ENCODE results near the gene SLC35G4. TPM values are rescaled to one million over a fixed set of nuclear protein-coding genes. Genes with fewer than 3 reads are reported as not detected.

The SLC35G4 gene
- total RNA-seq, 1 donor = not detected

GRCh38 chr18:11567396-11567795, 42.0 kb upstream of the SLC35G4 start:
- no peaks in the 10 kb centered on the region for H3K9me3 ChIP-seq (ENCODE audit: low read depth, low read length)
- H3K4me1 ChIP-seq (ENCODE audit: insufficient read depth, low read length) = no peaks in the 10 kb centered on the region
- H4K20me1 ChIP-seq (ENCODE audit: insufficient read depth, low read length) = no peaks in the 10 kb centered on the region
- H3K27me3 ChIP-seq (ENCODE audit: insufficient read depth, low read length) = peaks cover 3% of the 10 kb centered on the region
- H3K27ac ChIP-seq (ENCODE audit: low read depth, low read length) = no peak overlapping the region
- H3K4me3 ChIP-seq (ENCODE audit: insufficient read depth, low read length) = no peak overlapping the region
- H2AFZ ChIP-seq (ENCODE audit: low read length) = no peak overlapping the region
- TF ChIP-seq, protein P1, sequence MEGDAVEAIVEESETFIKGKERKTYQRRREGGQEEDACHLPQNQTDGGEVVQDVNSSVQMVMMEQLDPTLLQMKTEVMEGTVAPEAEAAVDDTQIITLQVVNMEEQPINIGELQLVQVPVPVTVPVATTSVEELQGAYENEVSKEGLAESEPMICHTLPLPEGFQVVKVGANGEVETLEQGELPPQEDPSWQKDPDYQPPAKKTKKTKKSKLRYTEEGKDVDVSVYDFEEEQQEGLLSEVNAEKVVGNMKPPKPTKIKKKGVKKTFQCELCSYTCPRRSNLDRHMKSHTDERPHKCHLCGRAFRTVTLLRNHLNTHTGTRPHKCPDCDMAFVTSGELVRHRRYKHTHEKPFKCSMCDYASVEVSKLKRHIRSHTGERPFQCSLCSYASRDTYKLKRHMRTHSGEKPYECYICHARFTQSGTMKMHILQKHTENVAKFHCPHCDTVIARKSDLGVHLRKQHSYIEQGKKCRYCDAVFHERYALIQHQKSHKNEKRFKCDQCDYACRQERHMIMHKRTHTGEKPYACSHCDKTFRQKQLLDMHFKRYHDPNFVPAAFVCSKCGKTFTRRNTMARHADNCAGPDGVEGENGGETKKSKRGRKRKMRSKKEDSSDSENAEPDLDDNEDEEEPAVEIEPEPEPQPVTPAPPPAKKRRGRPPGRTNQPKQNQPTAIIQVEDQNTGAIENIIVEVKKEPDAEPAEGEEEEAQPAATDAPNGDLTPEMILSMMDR (IDR thresholded peaks at IDR 0.05; ENCODE audit: extremely low read depth, low read depth, low read length) = no peak
- no peaks in the 10 kb centered on the region for H3K79me2 ChIP-seq (ENCODE audit: insufficient read depth, low read length)
- H3K36me3 ChIP-seq (ENCODE audit: insufficient read depth, low read length) = no peaks in the 10 kb centered on the region
- no peak for DNase-seq (ENCODE audit: insufficient read length, low spot score, missing footprints)
- H3K4me2 ChIP-seq (ENCODE audit: insufficient read depth, low read length) = no peak overlapping the region

GRCh38 chr18:11570073-11570588, 39.3 kb upstream of the SLC35G4 start:
- H3K9me3 ChIP-seq (ENCODE audit: low read depth, low read length) = no peaks in the 10 kb centered on the region
- no peak overlapping the region for H3K27ac ChIP-seq (ENCODE audit: low read depth, low read length)
- no peaks in the 10 kb centered on the region for H3K36me3 ChIP-seq (ENCODE audit: insufficient read depth, low read length)
- no peak overlapping the region for H2AFZ ChIP-seq (ENCODE audit: low read length)
- TF ChIP-seq, protein P1 (IDR thresholded peaks at IDR 0.05; ENCODE audit: extremely low read depth, low read depth, low read length) = no peak
- no peaks in the 10 kb centered on the region for H3K79me2 ChIP-seq (ENCODE audit: insufficient read depth, low read length)
- no peaks in the 10 kb centered on the region for H4K20me1 ChIP-seq (ENCODE audit: insufficient read depth, low read length)
- no peak for DNase-seq (ENCODE audit: insufficient read length, low spot score, missing footprints)
- H3K4me1 ChIP-seq (ENCODE audit: insufficient read depth, low read length) = no peaks in the 10 kb centered on the region
- H3K27me3 ChIP-seq (ENCODE audit: insufficient read depth, low read length) = peaks cover 10% of the 10 kb centered on the region
- no peak overlapping the region for H3K4me2 ChIP-seq (ENCODE audit: insufficient read depth, low read length)
- H3K4me3 ChIP-seq (ENCODE audit: insufficient read depth, low read length) = no peak overlapping the region

DNA sequence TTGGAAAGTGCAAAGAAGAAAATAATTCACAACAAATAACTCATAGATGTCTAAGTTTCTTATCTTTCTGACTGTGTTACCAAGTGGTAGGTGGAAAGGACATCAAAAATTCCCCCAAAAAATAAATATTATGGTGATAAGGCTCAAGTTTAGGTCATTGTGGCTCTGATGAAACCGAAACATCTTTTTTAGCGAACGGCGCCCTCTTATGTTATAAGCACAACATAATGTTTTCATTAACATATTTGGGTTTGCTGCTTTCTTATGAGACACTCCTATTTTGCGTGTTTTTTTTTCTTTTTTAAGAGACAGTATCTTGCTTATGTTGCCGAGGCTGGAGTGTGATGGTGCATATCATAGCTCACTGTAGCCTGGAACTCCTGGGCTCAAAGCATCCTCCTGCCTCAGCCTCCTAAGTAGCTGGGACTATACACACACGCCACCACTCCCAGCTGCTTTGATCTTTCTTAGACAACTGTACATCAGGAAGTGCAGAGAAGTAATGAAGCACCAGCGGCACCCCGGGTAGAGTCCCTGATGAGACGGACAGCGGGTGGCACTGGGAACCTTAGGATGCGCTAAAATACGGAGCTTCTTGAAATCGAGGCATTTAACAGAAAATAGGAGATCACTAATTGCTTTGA, 38.5 kb upstream of the SLC35G4 start:
- no peak overlapping the region for H3K27ac ChIP-seq (ENCODE audit: low read depth, low read length)
- DNase-seq (ENCODE audit: insufficient read length, low spot score, missing footprints) = no peak
- H3K27me3 ChIP-seq (ENCODE audit: insufficient read depth, low read length) = peaks cover 10% of the 10 kb centered on the region
- no peak overlapping the region for H3K4me2 ChIP-seq (ENCODE audit: insufficient read depth, low read length)
- no peaks in the 10 kb centered on the region for H3K79me2 ChIP-seq (ENCODE audit: insufficient read depth, low read length)
- no peaks in the 10 kb centered on the region for H3K9me3 ChIP-seq (ENCODE audit: low read depth, low read length)
- no peak overlapping the region for H3K4me3 ChIP-seq (ENCODE audit: insufficient read depth, low read length)
- H2AFZ ChIP-seq (ENCODE audit: low read length) = no peak overlapping the region
- H3K4me1 ChIP-seq (ENCODE audit: insufficient read depth, low read length) = no peaks in the 10 kb centered on the region
- H3K36me3 ChIP-seq (ENCODE audit: insufficient read depth, low read length) = no peaks in the 10 kb centered on the region
- TF ChIP-seq, protein P1 (IDR thresholded peaks at IDR 0.05; ENCODE audit: extremely low read depth, low read depth, low read length) = peak; percentile 43
- H4K20me1 ChIP-seq (ENCODE audit: insufficient read depth, low read length) = no peaks in the 10 kb centered on the region

GRCh38 chr18:11572201-11572600, 37.2 kb upstream of the SLC35G4 start:
- Histone ChIP-seq H3K4me2 (ENCODE audit: insufficient read depth, low read length) (no peak overlapping the region), H2AFZ (ENCODE audit: low read length) (no peak overlapping the region), H3K4me3 (ENCODE audit: insufficient read depth, low read length) (no peak overlapping the region), H3K9me3 (ENCODE audit: low read depth, low read length) (no peaks in the 10 kb centered on the region), H3K79me2 (ENCODE audit: insufficient read depth, low read length) (no peaks in the 10 kb centered on the region), H3K27ac (ENCODE audit: low read depth, low read length) (no peak overlapping the region), H3K27me3 (ENCODE audit: insufficient read depth, low read length) (peaks cover 10% of the 10 kb centered on the region), H3K36me3 (ENCODE audit: insufficient read depth, low read length) (no peaks in the 10 kb centered on the region), H4K20me1 (ENCODE audit: insufficient read depth, low read length) (no peaks in the 10 kb centered on the region), H3K4me1 (ENCODE audit: insufficient read depth, low read length) (no peaks in the 10 kb centered on the region)
- DNase-seq (ENCODE audit: insufficient read length, low spot score, missing footprints) = no peak
- TF ChIP-seq, protein P1 (IDR thresholded peaks at IDR 0.05; ENCODE audit: extremely low read depth, low read depth, low read length) = no peak
